Adrenal gland (tissue), 12 donors: ENCODE data around the gene CSF1R. TPM values are rescaled to one million over a fixed set of nuclear protein-coding genes. Genes with fewer than 3 reads are reported as not detected.

ENCODE experiments used
- DNase-seq, 7 donors: peaks; one replicate each; pipeline ENCODE4 v3.0.0-alpha.2; 2019 to 2020
- H3K27ac ChIP-seq, 5 donors: fragments of 200-600 bp; sonication (generic) in 4 of 5; 1 replicate in 3 of 5; 2 replicates in 2 of 5; pipeline versions ENCODE4 v1.5.1 to v1.8.0; 2016 to 2020; ENCODE audit warnings: mild to moderate bottlenecking in 1 of 5
- H3K27me3 ChIP-seq: fragments of 200-600 bp; 2 replicates; pipeline ENCODE4 v1.8.0; 2021
- H3K36me3 ChIP-seq, 2 donors: fragments of 200-600 bp; replicated peaks in 1 of 2; 1 replicate in 1 of 2; 2 replicates in 1 of 2; pipeline versions ENCODE4 v1.5.1 to v1.8.0; 2018 to 2022
- H3K4me1 ChIP-seq, 2 donors: fragments of 200-600 bp; replicated peaks in 1 of 2; 1 replicate in 1 of 2; 2 replicates in 1 of 2; pipeline versions ENCODE4 v1.5.1 to v1.8.0; 2018 to 2021
- H3K4me3 ChIP-seq, 4 donors: fragments of 200-600 bp; sonication (generic) in 3 of 4; one replicate each; pipeline ENCODE4 v1.5.1; 2016 to 2018
- H3K9me3 ChIP-seq, 3 donors: fragments of 200-600 bp; sonication (generic) in 1 of 3; replicated peaks in 1 of 3; 1 replicate in 2 of 3; 2 replicates in 1 of 3; pipeline versions ENCODE4 v1.5.1 to v1.8.0; 2016 to 2021
- CTCF ChIP-seq, 6 experiments: fragments of 450-650 bp in 4 of 6; fragments of 200-600 bp in 2 of 6; sonication (generic) in 1 of 6; IDR thresholded peaks; 1 replicate in 5 of 6; 2 replicates in 1 of 6; pipeline versions ENCODE4 v1.5.1 to v1.8.0; 2016 to 2021; ENCODE audit warnings: antibody characterized with exemption in 6 of 6, mild to moderate bottlenecking in 2 of 6, moderate library complexity in 1 of 6
- POLR2A ChIP-seq, 2 donors: fragments of 450-650 bp; IDR thresholded peaks; one replicate each; pipeline ENCODE4 v1.6.1; 2017; ENCODE audit warnings: antibody characterized with exemption in 2 of 2, mild to moderate bottlenecking in 2 of 2, moderate library complexity in 1 of 2
- WGBS, 4 donors: extraction: QIAGEN DNeasy Blood & Tissue Kit in 2 of 4; methylation state at CpG; one replicate each; pipeline versions ENCODE4 v1.1.5 to v1.1.7; 2013 to 2017; 5-methylcytosine and 5-hydroxymethylcytosine counted together
- intact Hi-C, 2 donors: fragments of 100-400 bp; cut with DNase I; formaldehyde crosslinking; loops; one replicate each; pipeline versions ENCODE4 v1.14.1 to v1.15.0; 2022 to 2023
- polyA plus RNA-seq, 3 donors: library from polyadenylated mRNA; stranded (reverse); fragments of 200-250 nt in 2 of 3; fragments of 350-450 nt in 1 of 3; fragmentation: Illumina TruSeq in 1 of 3; extraction: RNeasy Lipid Tissue Mini Kit (QIAGEN cat#74804) in 1 of 3; gene quantifications; one replicate each; pipeline ENCODE4 v1.2.3, GENCODE V29; 2013 to 2014
- total RNA-seq, 9 donors: library from RNA; depleted of rRNA in 4 of 9; stranded (reverse); fragments of >200 nt in 4 of 9; fragments of 120-200 nt in 1 of 9; fragmentation: NEBNext Ultra II Directional in 1 of 9; extraction: Animal tissue kit (Norgen Biotek cat#: 25700) in 1 of 9; gene quantifications; one replicate each; pipeline versions ENCODE4 v1.1.0 to v1.2.4, GENCODE V29; 2013 to 2023
- donor health status: healthy with polysubstance abuse.
- donor health status: Bipolar disorder and iron deficiency.
- donor health status: DM: yes; HTN: yes; CAD: no.
- donor health status: DM: no; HTN: no; CAD: no.
- donor health status: DM: no; HTN: no; CAD: no.
- donor health status: DM: yes; HTN: yes; CAD: no.

The CSF1R gene
- total and polyA plus RNA-seq, 12 donors: 4.6 to 165 (median 72.4) TPM

- DNase-seq: peak in 2 of 7 donors; percentile 18 to 47
- Histone ChIP-seq H3K27ac (peak overlapping the region in 2 of 5 donors; percentile 34 to 70), H3K9me3 (no peaks in the 10 kb centered on the region), H3K4me1 (peaks cover 0 to 15% of the 10 kb centered on the region in 2 donors), H3K4me3 (no peak overlapping the region), H3K36me3 (no peaks in the 10 kb centered on the region), H3K27me3 (no peaks in the 10 kb centered on the region)
- TF ChIP-seq POLR2A (IDR thresholded peaks at IDR 0.05) (no peak), CTCF (IDR thresholded peaks at IDR 0.05) (no peak)
- intact Hi-C loops: no loop called here
- WGBS, 4 donors: 46 to 63% (median 55%) methylated on average over 9 to 18 of the region's 18 CpGs
Observed at GRCh38 chr5:150113047-150113744, 26.8 kb upstream of the CSF1R start.

GRCh38 chr5:150112201-150113046 lies 26.1 kb upstream of the CSF1R start:
- H3K4me3 ChIP-seq: no peak overlapping the region
- DNase-seq: peak in 5 of 7 donors; percentile 29 to 62 (median 42)
- 60 to 78% (median 64%) methylated on average over 3 to 6 of the region's 6 CpGs for WGBS, 4 donors
- intact Hi-C loops: no loop called here
- no peaks in the 10 kb centered on the region for H3K36me3 ChIP-seq
- H3K27me3 ChIP-seq: no peaks in the 10 kb centered on the region
- peak overlapping the region in 2 of 5 donors; percentile 34 to 70 for H3K27ac ChIP-seq
- no peaks in the 10 kb centered on the region for H3K9me3 ChIP-seq
- no peak for TF ChIP-seq POLR2A (IDR thresholded peaks at IDR 0.05)
- peaks cover 0 to 19% of the 10 kb centered on the region in 2 donors for H3K4me1 ChIP-seq

- Histone ChIP-seq H3K4me1 (peaks cover 0 to 23% of the 10 kb centered on the region in 2 donors), H3K27ac (no peak overlapping the region), H3K9me3 (no peaks in the 10 kb centered on the region), H3K4me3 (no peak overlapping the region), H3K27me3 (no peaks in the 10 kb centered on the region), H3K36me3 (no peaks in the 10 kb centered on the region)
- TF ChIP-seq POLR2A (IDR thresholded peaks at IDR 0.05) (no peak), CTCF (IDR thresholded peaks at IDR 0.05) (no peak)
- DNase-seq: peak in 1 of 7 donors; percentile 23
- WGBS, 4 donors: 69 to 77% (median 75%) methylated on average over 8 of the region's 8 CpGs
- intact Hi-C loops: no loop called here
Observed at GRCh38 chr5:150111122-150111521, 24.8 kb upstream of the CSF1R start.

GRCh38 chr5:150109921-150110320 lies 23.6 kb upstream of the CSF1R start:
- TF ChIP-seq POLR2A (IDR thresholded peaks at IDR 0.05) (no peak), CTCF (IDR thresholded peaks at IDR 0.05) (no peak)
- Histone ChIP-seq H3K27ac (no peak overlapping the region), H3K36me3 (no peaks in the 10 kb centered on the region), H3K4me3 (no peak overlapping the region), H3K27me3 (no peaks in the 10 kb centered on the region), H3K4me1 (peaks cover 0 to 23% of the 10 kb centered on the region in 2 donors), H3K9me3 (no peaks in the 10 kb centered on the region)
- intact Hi-C loops: loop anchor here in 1 of 2 donors (5.0 kb wide), 1 partner anchor 278 kb away; no protein-coding TSS in a partner anchor
- peak in 1 of 7 donors; percentile 36 for DNase-seq
- WGBS, 4 donors: 65 to 78% (median 69%) methylated on average over 4 of the region's 4 CpGs
